OCI-LY3 (cell line): ENCODE measurements around the gene SPIN3.
"Not testable (repeated sequence)": the region's sequence is repeated elsewhere in the genome, so short reads cannot be mapped to it uniquely, and the experiment has no call there.

Experiments
- EZH2phosphoT487 ChIP-seq: fragments of 200-600 bp; shearing (Covaris generic); IDR thresholded peaks from 2 replicates; pipeline ENCODE4 v1.6.1; 2018; ENCODE audit warnings: antibody characterized with exemption, mixed run types, low read depth
- TF ChIP-seq, protein P1 (sequence below): fragments of 200-600, 300-600 bp; sonication (generic); IDR thresholded peaks from 2 replicates; pipeline ENCODE4 v1.5.1; 2014; ENCODE audit warnings: antibody characterized with exemption, low read length, low read depth

DNA sequence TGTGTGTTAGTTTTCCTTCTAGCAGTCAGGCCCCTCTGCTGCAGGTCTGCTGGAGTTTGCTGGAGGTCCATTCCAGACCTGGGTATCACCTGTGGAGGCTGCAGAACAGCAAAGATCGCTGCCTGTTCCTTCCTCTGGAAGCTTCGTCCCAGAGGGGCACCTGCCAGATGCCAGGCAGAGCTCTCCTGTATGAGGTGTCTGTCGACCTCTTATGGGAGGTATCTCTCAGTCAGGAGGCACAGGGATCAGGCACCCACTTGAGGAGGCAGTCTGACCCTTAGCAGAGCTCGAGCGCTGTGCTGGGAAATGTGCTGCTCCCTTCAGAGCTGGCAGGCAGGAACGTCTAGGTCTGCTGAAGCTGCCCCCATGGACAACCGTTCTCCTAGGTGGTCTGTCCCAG lies 41.9 kb upstream of the SPIN3 start:
- not testable (repeated sequence) for TF ChIP-seq EZH2phosphoT487
- TF ChIP-seq, protein P1, sequence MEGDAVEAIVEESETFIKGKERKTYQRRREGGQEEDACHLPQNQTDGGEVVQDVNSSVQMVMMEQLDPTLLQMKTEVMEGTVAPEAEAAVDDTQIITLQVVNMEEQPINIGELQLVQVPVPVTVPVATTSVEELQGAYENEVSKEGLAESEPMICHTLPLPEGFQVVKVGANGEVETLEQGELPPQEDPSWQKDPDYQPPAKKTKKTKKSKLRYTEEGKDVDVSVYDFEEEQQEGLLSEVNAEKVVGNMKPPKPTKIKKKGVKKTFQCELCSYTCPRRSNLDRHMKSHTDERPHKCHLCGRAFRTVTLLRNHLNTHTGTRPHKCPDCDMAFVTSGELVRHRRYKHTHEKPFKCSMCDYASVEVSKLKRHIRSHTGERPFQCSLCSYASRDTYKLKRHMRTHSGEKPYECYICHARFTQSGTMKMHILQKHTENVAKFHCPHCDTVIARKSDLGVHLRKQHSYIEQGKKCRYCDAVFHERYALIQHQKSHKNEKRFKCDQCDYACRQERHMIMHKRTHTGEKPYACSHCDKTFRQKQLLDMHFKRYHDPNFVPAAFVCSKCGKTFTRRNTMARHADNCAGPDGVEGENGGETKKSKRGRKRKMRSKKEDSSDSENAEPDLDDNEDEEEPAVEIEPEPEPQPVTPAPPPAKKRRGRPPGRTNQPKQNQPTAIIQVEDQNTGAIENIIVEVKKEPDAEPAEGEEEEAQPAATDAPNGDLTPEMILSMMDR: not testable (repeated sequence)
